Neural progenitor cell (in vitro differentiated cells): ENCODE results near the gene DYSF. TPM values are rescaled to one million over a fixed set of nuclear protein-coding genes. Genes with fewer than 3 reads are reported as not detected.
"Not testable (repeated sequence)": the region's sequence is repeated elsewhere in the genome, so short reads cannot be mapped to it uniquely, and the experiment has no call there.

ENCODE experiments used
- DNase-seq: peaks from one replicate; pipeline ENCODE4 v3.0.0-alpha.2; 2016; ENCODE audit warnings: low spot score
- H2AFZ ChIP-seq: fragments of 200-600 bp; sonication (generic); replicated peaks from 2 replicates; pipeline ENCODE4 v1.6.1; 2016; ENCODE audit warnings: antibody characterized with exemption
- H3F3A ChIP-seq: fragments of 200-600 bp; sonication (generic); 2 replicates; pipeline ENCODE4 v1.6.1; 2016; ENCODE audit warnings: antibody characterized with exemption, low read depth
- H3K27ac ChIP-seq: fragments of 200-600 bp; sonication (generic); 2 replicates; pipeline ENCODE4 v1.5.1; 2016; ENCODE audit warnings: mild to moderate bottlenecking
- H3K27me3 ChIP-seq: fragments of 200-600 bp; sonication (generic); 2 replicates; pipeline ENCODE4 v1.6.1; 2016; ENCODE audit warnings: mild to moderate bottlenecking, moderate library complexity
- H3K36me3 ChIP-seq: fragments of 200-600 bp; sonication (generic); 2 replicates; pipeline ENCODE4 v1.5.1; 2016
- H3K4me1 ChIP-seq: fragments of 200-600 bp; sonication (generic); 2 replicates; pipeline ENCODE4 v1.6.1; 2016; ENCODE audit warnings: mixed run types
- H3K4me2 ChIP-seq: fragments of 200-600 bp; sonication (generic); 2 replicates; pipeline ENCODE4 v1.6.1; 2016
- H3K4me3 ChIP-seq: fragments of 200-600 bp; sonication (generic); 2 replicates; pipeline ENCODE4 v1.5.1; 2016
- H3K79me2 ChIP-seq: fragments of 200-600 bp; sonication (generic); 2 replicates; pipeline ENCODE4 v1.6.1; 2016; ENCODE audit warnings: low read depth
- H3K9ac ChIP-seq: fragments of 200-600 bp; sonication (generic); 2 replicates; pipeline ENCODE4 v1.6.1; 2016
- H3K9me3 ChIP-seq: fragments of 200-600 bp; sonication (generic); 2 replicates; pipeline ENCODE4 v1.5.1; 2016; ENCODE audit warnings: low read depth
- H4K20me1 ChIP-seq: fragments of 200-600 bp; sonication (generic); 2 replicates; pipeline ENCODE4 v1.6.1; 2016; ENCODE audit warnings: low read depth
- H3K27ac Mint-ChIP-seq: 3 replicates; pipeline ENCODE4 v1.8.0; 2021; ENCODE audit warnings: mixed read lengths
- H3K27me3 Mint-ChIP-seq: 2 replicates; pipeline ENCODE4 v1.8.0; 2022; ENCODE audit warnings: low read depth, mild to moderate bottlenecking, inconsistent platforms, moderate library complexity, mixed read lengths; ENCODE audit not compliant: insufficient read depth
- H3K36me3 Mint-ChIP-seq: 3 replicates; pipeline ENCODE4 v1.8.0; 2021; ENCODE audit warnings: mixed read lengths
- H3K4me1 Mint-ChIP-seq: 3 replicates; pipeline ENCODE4 v1.8.0; 2021; ENCODE audit warnings: mixed read lengths
- H3K4me3 Mint-ChIP-seq: 3 replicates; pipeline ENCODE4 v1.8.0; 2021; ENCODE audit warnings: mild to moderate bottlenecking, moderate library complexity, mixed read lengths
- H3K9me3 Mint-ChIP-seq: 3 replicates; pipeline ENCODE4 v1.8.0; 2020; ENCODE audit warnings: mixed read lengths
- EZH2 ChIP-seq: fragments of 200-600 bp; sonication (generic); IDR thresholded peaks from 2 replicates; pipeline ENCODE4 v1.6.1; 2017; ENCODE audit warnings: antibody characterized with exemption, mild to moderate bottlenecking, moderate library complexity
- EZH2phosphoT487 ChIP-seq: fragments of 200-600 bp; sonication (generic); IDR thresholded peaks from 2 replicates; pipeline ENCODE4 v1.6.1; 2017; ENCODE audit warnings: antibody characterized with exemption
- total RNA-seq: library from RNA; depleted of rRNA; stranded (reverse); fragments of >200 nt; gene quantifications from 2 replicates; pipeline ENCODE4 v1.2.3, GENCODE V29; 2015; ENCODE audit warnings: low replicate concordance
- TF ChIP-seq, protein P1 (sequence below): fragments of 200-600 bp; sonication (generic); IDR thresholded peaks from 2 replicates; pipeline ENCODE4 v1.5.1; 2017; ENCODE audit warnings: antibody characterized with exemption, mild to moderate bottlenecking

The DYSF gene
- total RNA-seq, 1 donor from 2014 or later = 0.39 TPM

DNA sequence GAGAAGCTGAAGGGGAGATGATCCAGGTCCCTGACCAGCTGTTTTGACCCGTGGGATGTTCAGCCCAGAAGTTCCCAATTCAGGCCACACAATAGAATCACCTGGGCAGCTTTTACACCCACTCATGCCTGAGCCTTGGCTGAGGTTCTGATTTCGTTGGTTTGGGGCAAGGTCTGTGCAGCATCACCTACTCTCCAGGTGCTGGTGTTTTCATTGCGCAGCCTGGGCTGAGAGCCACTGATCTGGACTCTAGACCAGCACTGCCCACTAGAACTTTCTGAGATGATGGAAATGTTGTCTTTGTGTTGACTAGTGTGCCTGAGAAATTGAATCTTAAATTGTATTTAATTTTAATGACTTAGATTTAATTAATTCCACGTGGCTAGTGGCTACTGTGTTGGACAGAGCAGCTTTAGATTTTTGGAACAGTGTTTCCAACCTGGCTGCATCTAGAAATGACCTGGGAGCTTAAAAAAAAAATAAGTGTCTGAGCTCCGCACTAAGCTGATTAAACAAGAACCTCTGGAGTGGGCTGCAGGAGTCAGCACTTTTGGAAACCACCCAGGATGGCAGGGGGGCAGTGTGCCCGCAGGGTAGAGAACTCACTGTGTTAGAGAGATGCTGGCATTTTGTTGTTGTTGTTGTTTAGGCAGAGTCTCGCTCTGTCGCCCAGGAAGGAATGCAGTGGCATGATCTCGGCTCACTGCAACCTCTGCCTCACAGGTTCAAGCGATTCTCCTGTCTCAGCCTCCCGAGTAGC, 33.7 kb downstream of the DYSF start:
- Histone ChIP-seq H3K9ac (no peak overlapping the region), H3K4me2 (no peak overlapping the region), H3K9me3 (no peaks in the 10 kb centered on the region), H4K20me1 (no peaks in the 10 kb centered on the region), H3K27ac (no peak overlapping the region), H3K27me3 (no peaks in the 10 kb centered on the region), H3K4me3 (no peak overlapping the region), H3K79me2 (no peaks in the 10 kb centered on the region), H3F3A (no peaks in the 10 kb centered on the region), H3K4me1 (peaks cover 18% of the 10 kb centered on the region), H3K36me3 (no peaks in the 10 kb centered on the region), H2AFZ (peak overlapping the region; percentile 68)
- Mint-ChIP-seq H3K4me1 (peaks cover 14% of the 10 kb centered on the region), H3K27ac (no peak overlapping the region), H3K36me3 (no peaks in the 10 kb centered on the region), H3K27me3 (peaks cover 18% of the 10 kb centered on the region), H3K9me3 (peaks cover 3% of the 10 kb centered on the region), H3K4me3 (no peak overlapping the region)
- TF ChIP-seq, protein P1, sequence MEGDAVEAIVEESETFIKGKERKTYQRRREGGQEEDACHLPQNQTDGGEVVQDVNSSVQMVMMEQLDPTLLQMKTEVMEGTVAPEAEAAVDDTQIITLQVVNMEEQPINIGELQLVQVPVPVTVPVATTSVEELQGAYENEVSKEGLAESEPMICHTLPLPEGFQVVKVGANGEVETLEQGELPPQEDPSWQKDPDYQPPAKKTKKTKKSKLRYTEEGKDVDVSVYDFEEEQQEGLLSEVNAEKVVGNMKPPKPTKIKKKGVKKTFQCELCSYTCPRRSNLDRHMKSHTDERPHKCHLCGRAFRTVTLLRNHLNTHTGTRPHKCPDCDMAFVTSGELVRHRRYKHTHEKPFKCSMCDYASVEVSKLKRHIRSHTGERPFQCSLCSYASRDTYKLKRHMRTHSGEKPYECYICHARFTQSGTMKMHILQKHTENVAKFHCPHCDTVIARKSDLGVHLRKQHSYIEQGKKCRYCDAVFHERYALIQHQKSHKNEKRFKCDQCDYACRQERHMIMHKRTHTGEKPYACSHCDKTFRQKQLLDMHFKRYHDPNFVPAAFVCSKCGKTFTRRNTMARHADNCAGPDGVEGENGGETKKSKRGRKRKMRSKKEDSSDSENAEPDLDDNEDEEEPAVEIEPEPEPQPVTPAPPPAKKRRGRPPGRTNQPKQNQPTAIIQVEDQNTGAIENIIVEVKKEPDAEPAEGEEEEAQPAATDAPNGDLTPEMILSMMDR = no peak
- TF ChIP-seq EZH2 (no peak), EZH2phosphoT487 (no peak)
- DNase-seq = no peak

DNA sequence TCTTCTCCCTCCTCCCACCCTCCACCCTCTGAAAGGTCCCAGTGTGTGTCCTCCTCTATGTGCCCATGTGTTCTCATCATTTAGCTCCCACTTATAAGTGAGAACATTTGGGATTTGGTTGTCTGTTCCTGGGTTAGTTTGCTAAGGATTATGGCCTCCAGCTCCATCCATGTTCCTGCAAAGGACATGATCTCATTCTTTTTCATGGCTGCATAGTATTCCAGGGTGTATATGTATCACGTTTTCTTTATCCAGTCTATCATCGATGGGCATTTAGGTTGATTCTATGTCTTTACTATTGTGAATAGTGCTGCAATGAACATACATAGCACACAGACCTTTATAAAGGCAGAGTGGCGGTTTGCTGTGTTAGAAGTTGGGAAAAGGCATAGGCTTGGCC, 38.2 kb downstream of the DYSF start:
- H3K4me1 ChIP-seq, H3K4me3 ChIP-seq, H3K79me2 ChIP-seq, H3K27me3 ChIP-seq, H3F3A ChIP-seq, H3K36me3 ChIP-seq, H4K20me1 ChIP-seq, H3K9ac ChIP-seq, DNase-seq, H3K4me3 Mint-ChIP-seq, H2AFZ ChIP-seq, H3K4me2 ChIP-seq, H3K9me3 ChIP-seq, H3K27ac ChIP-seq, H3K36me3 Mint-ChIP-seq, H3K9me3 Mint-ChIP-seq, H3K27ac Mint-ChIP-seq: not testable (repeated sequence)
- Mint-ChIP-seq H3K4me1 (peaks cover 13% of the 10 kb centered on the region), H3K27me3 (peaks cover 15% of the 10 kb centered on the region)

DNA sequence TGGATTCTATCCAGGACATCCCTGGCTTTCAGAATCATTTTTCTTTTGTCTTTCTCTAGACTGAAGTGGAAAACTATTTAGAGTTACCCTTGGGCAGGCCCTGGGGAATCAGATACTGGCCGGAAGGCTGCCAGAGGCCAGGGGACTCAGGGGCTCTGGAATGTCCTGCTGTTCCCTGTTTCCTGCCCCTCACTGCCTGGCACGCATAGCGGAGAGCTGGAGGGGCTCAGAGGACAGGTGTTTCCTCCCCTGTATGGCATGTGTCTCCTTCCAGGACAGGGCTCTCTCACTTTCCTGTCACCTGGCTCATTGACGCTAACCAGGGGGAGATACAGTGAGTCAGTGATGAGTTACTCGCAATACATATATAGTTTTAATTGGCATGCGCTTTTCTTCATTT, 38.8 kb downstream of the DYSF start:
- no peak overlapping the region for H3K4me3 ChIP-seq
- H3K9ac ChIP-seq = no peak overlapping the region
- no peaks in the 10 kb centered on the region for H3K79me2 ChIP-seq
- no peak overlapping the region for H3K27ac ChIP-seq
- DNase-seq = no peak
- peaks cover 13% of the 10 kb centered on the region for H3K27me3 Mint-ChIP-seq
- peaks cover 13% of the 10 kb centered on the region for H3K4me1 Mint-ChIP-seq
- H3K36me3 Mint-ChIP-seq = no peaks in the 10 kb centered on the region
- H3K4me1 ChIP-seq = no peaks in the 10 kb centered on the region
- no peak overlapping the region for H3K27ac Mint-ChIP-seq
- no peaks in the 10 kb centered on the region for H3K9me3 ChIP-seq
- no peaks in the 10 kb centered on the region for H4K20me1 ChIP-seq
- no peaks in the 10 kb centered on the region for H3K36me3 ChIP-seq
- no peaks in the 10 kb centered on the region for H3F3A ChIP-seq
- no peak overlapping the region for H3K4me3 Mint-ChIP-seq
- TF ChIP-seq EZH2 = no peak
- TF ChIP-seq, protein P1 = no peak
- TF ChIP-seq EZH2phosphoT487 = no peak
- no peaks in the 10 kb centered on the region for H3K27me3 ChIP-seq
- no peak overlapping the region for H2AFZ ChIP-seq
- H3K9me3 Mint-ChIP-seq = peaks cover 3% of the 10 kb centered on the region
- H3K4me2 ChIP-seq = no peak overlapping the region

DNA sequence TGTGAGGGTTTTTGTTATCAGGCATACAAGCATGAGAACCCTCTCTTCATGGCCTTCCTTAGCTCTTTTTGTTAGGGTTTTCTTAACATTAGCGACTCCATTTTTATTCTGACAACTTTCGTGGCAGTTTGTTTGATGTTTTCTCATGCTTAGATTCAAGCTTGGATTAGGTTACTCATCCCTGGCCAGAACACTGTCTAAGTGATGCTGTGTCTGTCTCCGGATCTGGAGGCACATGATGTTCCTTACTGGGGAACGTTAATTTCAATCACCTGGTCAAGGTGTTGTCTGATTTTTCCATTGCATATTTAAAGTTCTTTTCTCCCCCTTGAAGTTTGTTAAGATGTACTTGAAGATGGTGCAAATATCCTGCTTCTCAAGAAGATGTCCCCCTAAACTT, 40.7 kb downstream of the DYSF start:
- no peaks in the 10 kb centered on the region for H3K36me3 Mint-ChIP-seq
- Histone ChIP-seq H3K4me3 (no peak overlapping the region), H3K4me1 (peaks cover 13% of the 10 kb centered on the region), H3K36me3 (no peaks in the 10 kb centered on the region), H2AFZ (no peak overlapping the region), H3K27ac (no peak overlapping the region), H3K4me2 (no peak overlapping the region), H3K9me3 (no peaks in the 10 kb centered on the region), H3K9ac (no peak overlapping the region), H4K20me1 (no peaks in the 10 kb centered on the region), H3K27me3 (no peaks in the 10 kb centered on the region), H3F3A (peaks cover 7% of the 10 kb centered on the region), H3K79me2 (no peaks in the 10 kb centered on the region)
- H3K27ac Mint-ChIP-seq = no peak overlapping the region
- H3K4me3 Mint-ChIP-seq = no peak overlapping the region
- peaks cover 3% of the 10 kb centered on the region for H3K9me3 Mint-ChIP-seq
- no peak for DNase-seq
- TF ChIP-seq, protein P1 = no peak
- TF ChIP-seq EZH2 (no peak), EZH2phosphoT487 (no peak)
- H3K4me1 Mint-ChIP-seq = peaks cover 28% of the 10 kb centered on the region
- peaks cover 13% of the 10 kb centered on the region for H3K27me3 Mint-ChIP-seq
